A549 (cell line): ENCODE data around the gene LRP5. TPM values are rescaled to one million over a fixed set of nuclear protein-coding genes. Genes with fewer than 3 reads are reported as not detected.

Experiments
- ATAC-seq, 2 experiments: fragments of 200-7000 bp in 1 of 2; fragments of >200 bp in 1 of 2; cut with Nextera tagmentation in 1 of 2; cut with Tn5 transposase in 1 of 2; 3 replicates each; pipeline versions ENCODE4 v1.8.0 to v1.9.1; 2018 to 2020; ENCODE audit warnings: mild to moderate bottlenecking in 1 of 2, moderate library complexity in 1 of 2
- CTCF ChIA-PET: fragments of 300-600 bp; sonication (Branson Sonifier 250); formaldehyde crosslinking; extraction: SDS; loops from one replicate; lab custom pipeline; 2021; ENCODE audit warnings: antibody characterized with exemption, inconsistent platforms; lab: Yijun Ruan, JAX
- POLR2A ChIA-PET: fragments of 350-600 bp; formaldehyde crosslinking; extraction: SDS; loops from one replicate; lab custom pipeline; 2021; ENCODE audit warnings: antibody characterized with exemption, inconsistent platforms; lab: Yijun Ruan, JAX
- DNase-seq, 2 experiments: peaks; one replicate each; pipeline versions ENCODE4 v3.0.0 to v3.0.0-alpha.2; 2011 to 2016; ENCODE audit warnings: low read depth in 1 of 2, low spot score in 1 of 2
- FAIRE-seq: peaks from 2 replicates; lab custom pipeline; 2011; peaks lifted over from hg19 to GRCh38; lab: Jason Lieb, UNC
- H3K27ac ChIP-seq, 2 experiments: fragments of >200 bp; sonication (Bioruptor Twin); formaldehyde crosslinking; 3 replicates each; pipeline ENCODE4 v1.5.1; 2016 to 2017
- H3K4me1 ChIP-seq: fragments of >200 bp; sonication (Bioruptor Twin); formaldehyde crosslinking; 3 replicates; pipeline ENCODE4 v1.6.1; 2016
- H3K4me2 ChIP-seq: fragments of >200 bp; sonication (Bioruptor Twin); formaldehyde crosslinking; 3 replicates; pipeline ENCODE4 v1.6.1; 2016
- H3K4me3 ChIP-seq: fragments of >200 bp; sonication (Bioruptor Twin); formaldehyde crosslinking; 3 replicates; pipeline ENCODE4 v1.5.1; 2016
- H3K9me3 ChIP-seq: fragments of >200 bp; sonication (Bioruptor Twin); formaldehyde crosslinking; 3 replicates; pipeline ENCODE4 v1.6.1; 2016
- CBX2 ChIP-seq: fragments of 200-600 bp; sonication (generic); IDR thresholded peaks from 2 replicates; pipeline ENCODE4 v1.6.1; 2016; ENCODE audit warnings: low read depth, mild to moderate bottlenecking, borderline replicate concordance
- CHD4 ChIP-seq: fragments of 200-600 bp; sonication (generic); IDR thresholded peaks from 2 replicates; pipeline ENCODE4 v1.6.1; 2016; ENCODE audit warnings: antibody characterized with exemption, mild to moderate bottlenecking, borderline replicate concordance
- E2F6 ChIP-seq: IDR thresholded peaks from 2 replicates; pipeline ENCODE4 v1.6.1; 2012; ENCODE audit warnings: low read depth, borderline replicate concordance
- FOXS1 ChIP-seq: fragments of 250-450 bp; sonication (Bioruptor Pico); IDR thresholded peaks from 2 replicates; pipeline ENCODE4 v1.5.0; 2020; ENCODE audit warnings: mild to moderate bottlenecking, moderate library complexity
- HDAC2 ChIP-seq: fragments of 200-600 bp; sonication (generic); IDR thresholded peaks from 2 replicates; pipeline ENCODE4 v1.6.1; 2016
- HES2 ChIP-seq: fragments of >200 bp; sonication (Bioruptor Twin); formaldehyde crosslinking; IDR thresholded peaks from 2 replicates; pipeline ENCODE4 v1.6.1; 2016
- HOXB5 ChIP-seq: fragments of 250-450 bp; sonication (Bioruptor Pico); IDR thresholded peaks from 2 replicates; pipeline ENCODE4 v1.5.0; 2020; ENCODE audit warnings: mild to moderate bottlenecking, moderate library complexity
- JUN ChIP-seq, 2 experiments: fragments of >200 bp; sonication (Bioruptor Twin); formaldehyde crosslinking; IDR thresholded peaks; 2 replicates in 1 of 2; 3 replicates in 1 of 2; pipeline ENCODE4 v1.6.1; 2016 to 2017
- MAZ ChIP-seq: fragments of 150-350 bp; IDR thresholded peaks from 2 replicates; pipeline ENCODE4 v1.6.1; 2014; ENCODE audit warnings: antibody characterized with exemption, low read depth, low read length, borderline replicate concordance
- REST ChIP-seq: fragments of 200-600 bp; sonication (generic); IDR thresholded peaks from 2 replicates; pipeline ENCODE4 v1.6.1; 2016; ENCODE audit warnings: antibody characterized with exemption, mild to moderate bottlenecking, moderate library complexity
- RFX5 ChIP-seq: fragments of 450-650 bp; IDR thresholded peaks from 2 replicates; pipeline ENCODE4 v1.7.1; 2014; ENCODE audit warnings: antibody characterized with exemption, mild to moderate bottlenecking, moderate library complexity
- RNF2 ChIP-seq: fragments of 200-600 bp; sonication (generic); IDR thresholded peaks from 2 replicates; pipeline ENCODE4 v1.6.1; 2016; ENCODE audit warnings: low read depth, mild to moderate bottlenecking, antibody characterized with exemption, moderate library complexity, borderline replicate concordance
- SREBF2 ChIP-seq: fragments of 450-650 bp; IDR thresholded peaks from 2 replicates; pipeline ENCODE4 v1.6.1; 2014; ENCODE audit warnings: mild to moderate bottlenecking, moderate library complexity
- TFCP2L1 ChIP-seq: fragments of 250-450 bp; sonication (Bioruptor Pico); IDR thresholded peaks from 2 replicates; pipeline ENCODE4 v1.5.0; 2021; ENCODE audit warnings: mild to moderate bottlenecking
- USF2 ChIP-seq: fragments of 450-650 bp; IDR thresholded peaks from 2 replicates; pipeline ENCODE4 v1.6.1; 2014; ENCODE audit warnings: antibody characterized with exemption
- ZSCAN20 ChIP-seq: fragments of 250-450 bp; sonication (Bioruptor Pico); IDR thresholded peaks from 2 replicates; pipeline ENCODE4 v1.8.0; 2022; ENCODE audit warnings: mild to moderate bottlenecking, moderate library complexity
- WGBS: methylation state at CpG from one replicate; pipeline ENCODE4 v1.1.6; 2017; ENCODE audit errors: missing lambda C conversion rate; 5-methylcytosine and 5-hydroxymethylcytosine counted together
- polyA plus RNA-seq, 4 experiments: library from polyadenylated mRNA; depleted of rRNA in 3 of 4; stranded (reverse); fragments of >200 nt; fragmentation: RNase III in 1 of 4; extraction: RNeasy Plus Mini Kit Qiagen cat#74134 plus additional on column Dnase treatment in 1 of 4; gene quantifications; 2 replicates in 3 of 4; 3 replicates in 1 of 4; pipeline ENCODE4 v1.2.3, GENCODE V29; 2011 to 2017

Gene LRP5
- polyA plus RNA-seq, 2 of the 4 experiments (the other 2 are of a cell fraction), result 10.9 to 32.3 TPM

- FAIRE-seq, result no peak
- no peaks in the 10 kb centered on the region for H3K9me3 ChIP-seq
- H3K4me2 ChIP-seq, result no peak overlapping the region
- peaks cover 7% of the 10 kb centered on the region; the same call in 1 of the 3 replicates for H3K4me1 ChIP-seq
- H3K4me3 ChIP-seq, result no peak overlapping the region
- ChIA-PET POLR2A (interaction anchor here (0.6 kb wide), 1 partner anchor 130 kb away, joined by 3 read pairs; no protein-coding TSS in a partner anchor), CTCF (interaction anchor here (0.6 to 4.3 kb wide), 4 partner anchors 33 to 1004 kb away, joined by 3 to 33 read pairs (median 3); no protein-coding TSS in a partner anchor)
- WGBS, result 95% methylated on average over 11 of the region's 13 CpGs
- H3K27ac ChIP-seq, result no peak overlapping the region
- TF ChIP-seq MAZ, result no peak
- TF ChIP-seq HES2, result no peak
- TF ChIP-seq TFCP2L1, result no peak
- TF ChIP-seq SREBF2, result no peak
- no peak for TF ChIP-seq JUN (IDR thresholded peaks at IDR 0.05)
- TF ChIP-seq REST, result no peak
- no peak for TF ChIP-seq RFX5
- TF ChIP-seq, all 56 proteins: peak for 0
- DNase-seq, result no peak
- ATAC-seq, result no peak
Observed at GRCh38 chr11:68264741-68265540, 47.5 kb upstream of the LRP5 start.

- no peak for TF ChIP-seq CBX2
- TF ChIP-seq HDAC2, result no peak
- no peak for TF ChIP-seq E2F6
- TF ChIP-seq CHD4, result no peak
- no peak for TF ChIP-seq FOXS1
- no peak for TF ChIP-seq HOXB5 (CRISPR knock-in tag)
- TF ChIP-seq ZSCAN20, result no peak
- TF ChIP-seq RNF2, result no peak
- no peak for TF ChIP-seq USF2
- TF ChIP-seq HES2, result no peak
- ChIA-PET CTCF (interaction anchor here (0.8 to 4.3 kb wide), 5 partner anchors 9 to 119 kb away, joined by 3 to 37 read pairs (median 4); no protein-coding TSS in a partner anchor), POLR2A (no interaction called here)
- no peak for DNase-seq
- no peak for FAIRE-seq
- 95% methylated on average over 16 of the region's 16 CpGs for WGBS
- H3K27ac ChIP-seq, result no peak overlapping the region
- peaks cover 17% of the 10 kb centered on the region for H3K4me1 ChIP-seq
- H3K9me3 ChIP-seq, result no peaks in the 10 kb centered on the region
- ATAC-seq, result no peak
- no peak overlapping the region for H3K4me2 ChIP-seq
- no peak overlapping the region for H3K4me3 ChIP-seq
Observed at GRCh38 chr11:68266121-68266891, 46.1 kb upstream of the LRP5 start.
